Mammary epithelial cell (primary cell): Measurements from ENCODE around the gene PTPN6.

ENCODE experiments used
- EZH2 ChIP-seq: IDR thresholded peaks from 2 replicates; pipeline ENCODE4 v1.6.1; 2012; ENCODE audit warnings: low read length, inconsistent platforms, borderline replicate concordance
- TF ChIP-seq, protein P1 (sequence below), 2 donors: IDR thresholded peaks in 1 of 2; conservative IDR thresholded peaks in 1 of 2; 2 replicates each; pipeline ENCODE4 v1.5.1; 2011 to 2012; ENCODE audit warnings: inconsistent platforms in 2 of 2, low read length in 2 of 2, mild to moderate bottlenecking in 2 of 2, control low read depth in 1 of 2, low read depth in 1 of 2; ENCODE audit not compliant: insufficient read depth in 1 of 2; ENCODE audit errors: extremely low read depth in 1 of 2

DNA sequence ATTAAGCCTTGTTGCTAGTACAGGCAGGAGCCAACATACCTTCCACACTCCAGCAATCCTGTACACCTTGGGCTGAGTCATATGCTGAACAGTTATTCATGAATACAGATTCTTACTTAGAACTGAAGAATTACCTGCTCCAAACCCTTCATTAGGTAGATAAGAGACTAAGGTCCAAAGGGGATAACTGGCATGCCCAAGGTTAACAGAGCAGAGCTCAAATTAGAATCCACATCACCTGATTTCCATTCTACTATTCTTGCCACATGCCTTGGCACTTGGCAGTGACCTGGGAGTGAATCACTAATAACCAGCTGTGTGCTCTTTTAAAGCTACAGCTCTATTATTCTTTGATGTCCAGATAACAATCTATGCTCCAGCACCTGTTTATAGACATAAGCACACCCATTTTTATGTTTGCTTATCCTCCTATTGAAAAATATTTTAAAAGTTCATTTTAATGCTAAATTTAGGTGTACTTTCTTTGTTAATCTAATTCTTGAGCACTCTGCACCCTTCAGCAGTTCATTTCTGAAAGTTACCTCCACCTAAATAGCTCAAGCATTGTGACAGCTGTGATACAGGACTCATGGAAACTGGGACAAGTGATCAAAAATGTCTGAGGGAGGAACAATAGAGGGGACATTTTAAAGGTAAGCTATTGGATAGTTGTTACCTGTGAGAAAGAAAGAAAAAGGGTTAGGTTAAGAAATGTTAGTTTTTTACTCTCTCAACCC is 47.7 kb downstream of the PTPN6 start:
- TF ChIP-seq, protein P1, sequence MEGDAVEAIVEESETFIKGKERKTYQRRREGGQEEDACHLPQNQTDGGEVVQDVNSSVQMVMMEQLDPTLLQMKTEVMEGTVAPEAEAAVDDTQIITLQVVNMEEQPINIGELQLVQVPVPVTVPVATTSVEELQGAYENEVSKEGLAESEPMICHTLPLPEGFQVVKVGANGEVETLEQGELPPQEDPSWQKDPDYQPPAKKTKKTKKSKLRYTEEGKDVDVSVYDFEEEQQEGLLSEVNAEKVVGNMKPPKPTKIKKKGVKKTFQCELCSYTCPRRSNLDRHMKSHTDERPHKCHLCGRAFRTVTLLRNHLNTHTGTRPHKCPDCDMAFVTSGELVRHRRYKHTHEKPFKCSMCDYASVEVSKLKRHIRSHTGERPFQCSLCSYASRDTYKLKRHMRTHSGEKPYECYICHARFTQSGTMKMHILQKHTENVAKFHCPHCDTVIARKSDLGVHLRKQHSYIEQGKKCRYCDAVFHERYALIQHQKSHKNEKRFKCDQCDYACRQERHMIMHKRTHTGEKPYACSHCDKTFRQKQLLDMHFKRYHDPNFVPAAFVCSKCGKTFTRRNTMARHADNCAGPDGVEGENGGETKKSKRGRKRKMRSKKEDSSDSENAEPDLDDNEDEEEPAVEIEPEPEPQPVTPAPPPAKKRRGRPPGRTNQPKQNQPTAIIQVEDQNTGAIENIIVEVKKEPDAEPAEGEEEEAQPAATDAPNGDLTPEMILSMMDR (conservative IDR thresholded peaks at IDR 0.05 in 1 of 2, IDR thresholded peaks at IDR 0.05 in 1 of 2; ENCODE audit: extremely low read depth in 1 of 2, insufficient read depth in 1 of 2, low read depth in 1 of 2, low read length in 2 of 2), result no peak
- no peak for TF ChIP-seq EZH2
